GM23338 (cell line): ENCODE data around the gene CBX5.

ENCODE experiments used
- CREB1 ChIP-seq: fragments of 250-450 bp; sonication (Bioruptor Pico); IDR thresholded peaks from 2 replicates; pipeline ENCODE4 v1.5.0; 2020; ENCODE audit warnings: low read depth, mild to moderate bottlenecking, moderate library complexity
- EZH2 ChIP-seq: fragments of 200-600 bp; sonication (generic); IDR thresholded peaks from one replicate; pipeline ENCODE4 v1.8.0; 2017; ENCODE audit warnings: antibody characterized with exemption, mild to moderate bottlenecking, low read depth; ENCODE audit not compliant: unreplicated experiment
- EZH2phosphoT487 ChIP-seq: fragments of 200-600 bp; sonication (generic); IDR thresholded peaks from one replicate; pipeline ENCODE4 v1.8.1; 2018; ENCODE audit warnings: antibody characterized with exemption; ENCODE audit not compliant: unreplicated experiment
- POLR2AphosphoS5 ChIP-seq: IDR thresholded peaks from 2 replicates; pipeline ENCODE4 v1.6.1; 2016; ENCODE audit warnings: antibody characterized with exemption, low read depth
- TF ChIP-seq, protein P1 (sequence below): IDR thresholded peaks from one replicate; pipeline ENCODE4 v1.6.1; 2018; ENCODE audit warnings: antibody characterized with exemption; ENCODE audit not compliant: unreplicated experiment
- TF ChIP-seq, protein P2 (sequence below), 2 experiments: fragments of 200-600 bp in 1 of 2; sonication (generic) in 1 of 2; conservative IDR thresholded peaks; 2 replicates each; pipeline versions ENCODE4 v1.5.1 to v1.6.1; 2016 to 2017; ENCODE audit warnings: antibody characterized with exemption in 2 of 2, low read depth in 2 of 2, mild to moderate bottlenecking in 2 of 2, moderate library complexity in 1 of 2
- TF ChIP-seq, protein P3 (sequence below): fragments of 250-450 bp; sonication (Bioruptor Pico); IDR thresholded peaks from 2 replicates; pipeline ENCODE4 v1.5.0; 2020; ENCODE audit warnings: mild to moderate bottlenecking, moderate library complexity
- TF ChIP-seq, protein P4 (sequence below): IDR thresholded peaks from 2 replicates; pipeline ENCODE4 v1.6.1; 2016; ENCODE audit warnings: antibody characterized with exemption

DNA sequence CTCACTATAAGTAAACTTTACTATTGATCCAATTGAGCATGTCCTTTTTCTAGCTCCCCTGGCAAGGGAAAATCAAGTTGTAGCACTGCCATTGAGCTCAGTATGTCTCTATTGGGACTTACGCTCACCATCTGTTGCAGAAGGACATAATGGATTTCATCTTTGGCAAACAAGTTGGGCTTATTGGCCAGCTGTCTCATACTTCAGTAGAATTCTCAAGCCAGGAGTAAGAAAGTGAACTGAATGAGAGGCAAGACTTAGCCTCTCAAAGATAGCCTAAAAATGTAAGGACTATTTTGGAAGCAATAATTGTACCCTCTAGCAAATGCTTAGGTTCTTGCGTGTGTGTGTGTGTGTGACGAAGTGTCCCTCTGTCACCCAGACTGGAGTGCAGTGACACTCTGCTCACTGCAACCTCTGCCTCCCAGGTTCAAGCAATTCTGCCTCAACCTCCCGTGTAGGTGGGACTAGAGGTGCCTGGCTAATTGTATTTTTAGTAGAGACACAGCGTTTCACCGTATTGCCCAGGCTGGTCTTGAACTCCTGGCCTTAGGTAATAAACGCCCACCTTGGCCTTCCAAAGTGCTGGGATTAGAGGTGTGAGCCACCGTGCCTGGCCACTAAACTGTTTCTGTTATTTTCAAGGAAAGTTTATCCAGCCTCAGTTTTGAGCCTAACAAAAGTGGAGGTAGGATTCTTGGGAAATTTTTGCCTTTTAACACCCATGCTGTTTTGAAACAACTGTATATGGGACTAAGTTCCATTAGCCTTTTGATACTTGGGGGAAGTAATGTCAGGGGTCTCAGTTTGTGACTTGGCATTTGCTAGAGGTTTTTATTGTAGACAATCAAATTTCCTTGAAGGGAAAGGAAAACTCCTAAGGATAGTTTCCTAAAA is 7.6 kb upstream of the CBX5 start:
- TF ChIP-seq, protein P1, sequence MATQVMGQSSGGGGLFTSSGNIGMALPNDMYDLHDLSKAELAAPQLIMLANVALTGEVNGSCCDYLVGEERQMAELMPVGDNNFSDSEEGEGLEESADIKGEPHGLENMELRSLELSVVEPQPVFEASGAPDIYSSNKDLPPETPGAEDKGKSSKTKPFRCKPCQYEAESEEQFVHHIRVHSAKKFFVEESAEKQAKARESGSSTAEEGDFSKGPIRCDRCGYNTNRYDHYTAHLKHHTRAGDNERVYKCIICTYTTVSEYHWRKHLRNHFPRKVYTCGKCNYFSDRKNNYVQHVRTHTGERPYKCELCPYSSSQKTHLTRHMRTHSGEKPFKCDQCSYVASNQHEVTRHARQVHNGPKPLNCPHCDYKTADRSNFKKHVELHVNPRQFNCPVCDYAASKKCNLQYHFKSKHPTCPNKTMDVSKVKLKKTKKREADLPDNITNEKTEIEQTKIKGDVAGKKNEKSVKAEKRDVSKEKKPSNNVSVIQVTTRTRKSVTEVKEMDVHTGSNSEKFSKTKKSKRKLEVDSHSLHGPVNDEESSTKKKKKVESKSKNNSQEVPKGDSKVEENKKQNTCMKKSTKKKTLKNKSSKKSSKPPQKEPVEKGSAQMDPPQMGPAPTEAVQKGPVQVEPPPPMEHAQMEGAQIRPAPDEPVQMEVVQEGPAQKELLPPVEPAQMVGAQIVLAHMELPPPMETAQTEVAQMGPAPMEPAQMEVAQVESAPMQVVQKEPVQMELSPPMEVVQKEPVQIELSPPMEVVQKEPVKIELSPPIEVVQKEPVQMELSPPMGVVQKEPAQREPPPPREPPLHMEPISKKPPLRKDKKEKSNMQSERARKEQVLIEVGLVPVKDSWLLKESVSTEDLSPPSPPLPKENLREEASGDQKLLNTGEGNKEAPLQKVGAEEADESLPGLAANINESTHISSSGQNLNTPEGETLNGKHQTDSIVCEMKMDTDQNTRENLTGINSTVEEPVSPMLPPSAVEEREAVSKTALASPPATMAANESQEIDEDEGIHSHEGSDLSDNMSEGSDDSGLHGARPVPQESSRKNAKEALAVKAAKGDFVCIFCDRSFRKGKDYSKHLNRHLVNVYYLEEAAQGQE = no peak
- TF ChIP-seq POLR2AphosphoS5 (peak; percentile 68; the same call in 1 of the 2 replicates), EZH2 (no peak), EZH2phosphoT487 (no peak), CREB1 (no peak)
- TF ChIP-seq, protein P2, sequence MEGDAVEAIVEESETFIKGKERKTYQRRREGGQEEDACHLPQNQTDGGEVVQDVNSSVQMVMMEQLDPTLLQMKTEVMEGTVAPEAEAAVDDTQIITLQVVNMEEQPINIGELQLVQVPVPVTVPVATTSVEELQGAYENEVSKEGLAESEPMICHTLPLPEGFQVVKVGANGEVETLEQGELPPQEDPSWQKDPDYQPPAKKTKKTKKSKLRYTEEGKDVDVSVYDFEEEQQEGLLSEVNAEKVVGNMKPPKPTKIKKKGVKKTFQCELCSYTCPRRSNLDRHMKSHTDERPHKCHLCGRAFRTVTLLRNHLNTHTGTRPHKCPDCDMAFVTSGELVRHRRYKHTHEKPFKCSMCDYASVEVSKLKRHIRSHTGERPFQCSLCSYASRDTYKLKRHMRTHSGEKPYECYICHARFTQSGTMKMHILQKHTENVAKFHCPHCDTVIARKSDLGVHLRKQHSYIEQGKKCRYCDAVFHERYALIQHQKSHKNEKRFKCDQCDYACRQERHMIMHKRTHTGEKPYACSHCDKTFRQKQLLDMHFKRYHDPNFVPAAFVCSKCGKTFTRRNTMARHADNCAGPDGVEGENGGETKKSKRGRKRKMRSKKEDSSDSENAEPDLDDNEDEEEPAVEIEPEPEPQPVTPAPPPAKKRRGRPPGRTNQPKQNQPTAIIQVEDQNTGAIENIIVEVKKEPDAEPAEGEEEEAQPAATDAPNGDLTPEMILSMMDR (conservative IDR thresholded peaks at IDR 0.05; ENCODE audit: low read depth in 2 of 2) = no peak
- TF ChIP-seq, protein P3, sequence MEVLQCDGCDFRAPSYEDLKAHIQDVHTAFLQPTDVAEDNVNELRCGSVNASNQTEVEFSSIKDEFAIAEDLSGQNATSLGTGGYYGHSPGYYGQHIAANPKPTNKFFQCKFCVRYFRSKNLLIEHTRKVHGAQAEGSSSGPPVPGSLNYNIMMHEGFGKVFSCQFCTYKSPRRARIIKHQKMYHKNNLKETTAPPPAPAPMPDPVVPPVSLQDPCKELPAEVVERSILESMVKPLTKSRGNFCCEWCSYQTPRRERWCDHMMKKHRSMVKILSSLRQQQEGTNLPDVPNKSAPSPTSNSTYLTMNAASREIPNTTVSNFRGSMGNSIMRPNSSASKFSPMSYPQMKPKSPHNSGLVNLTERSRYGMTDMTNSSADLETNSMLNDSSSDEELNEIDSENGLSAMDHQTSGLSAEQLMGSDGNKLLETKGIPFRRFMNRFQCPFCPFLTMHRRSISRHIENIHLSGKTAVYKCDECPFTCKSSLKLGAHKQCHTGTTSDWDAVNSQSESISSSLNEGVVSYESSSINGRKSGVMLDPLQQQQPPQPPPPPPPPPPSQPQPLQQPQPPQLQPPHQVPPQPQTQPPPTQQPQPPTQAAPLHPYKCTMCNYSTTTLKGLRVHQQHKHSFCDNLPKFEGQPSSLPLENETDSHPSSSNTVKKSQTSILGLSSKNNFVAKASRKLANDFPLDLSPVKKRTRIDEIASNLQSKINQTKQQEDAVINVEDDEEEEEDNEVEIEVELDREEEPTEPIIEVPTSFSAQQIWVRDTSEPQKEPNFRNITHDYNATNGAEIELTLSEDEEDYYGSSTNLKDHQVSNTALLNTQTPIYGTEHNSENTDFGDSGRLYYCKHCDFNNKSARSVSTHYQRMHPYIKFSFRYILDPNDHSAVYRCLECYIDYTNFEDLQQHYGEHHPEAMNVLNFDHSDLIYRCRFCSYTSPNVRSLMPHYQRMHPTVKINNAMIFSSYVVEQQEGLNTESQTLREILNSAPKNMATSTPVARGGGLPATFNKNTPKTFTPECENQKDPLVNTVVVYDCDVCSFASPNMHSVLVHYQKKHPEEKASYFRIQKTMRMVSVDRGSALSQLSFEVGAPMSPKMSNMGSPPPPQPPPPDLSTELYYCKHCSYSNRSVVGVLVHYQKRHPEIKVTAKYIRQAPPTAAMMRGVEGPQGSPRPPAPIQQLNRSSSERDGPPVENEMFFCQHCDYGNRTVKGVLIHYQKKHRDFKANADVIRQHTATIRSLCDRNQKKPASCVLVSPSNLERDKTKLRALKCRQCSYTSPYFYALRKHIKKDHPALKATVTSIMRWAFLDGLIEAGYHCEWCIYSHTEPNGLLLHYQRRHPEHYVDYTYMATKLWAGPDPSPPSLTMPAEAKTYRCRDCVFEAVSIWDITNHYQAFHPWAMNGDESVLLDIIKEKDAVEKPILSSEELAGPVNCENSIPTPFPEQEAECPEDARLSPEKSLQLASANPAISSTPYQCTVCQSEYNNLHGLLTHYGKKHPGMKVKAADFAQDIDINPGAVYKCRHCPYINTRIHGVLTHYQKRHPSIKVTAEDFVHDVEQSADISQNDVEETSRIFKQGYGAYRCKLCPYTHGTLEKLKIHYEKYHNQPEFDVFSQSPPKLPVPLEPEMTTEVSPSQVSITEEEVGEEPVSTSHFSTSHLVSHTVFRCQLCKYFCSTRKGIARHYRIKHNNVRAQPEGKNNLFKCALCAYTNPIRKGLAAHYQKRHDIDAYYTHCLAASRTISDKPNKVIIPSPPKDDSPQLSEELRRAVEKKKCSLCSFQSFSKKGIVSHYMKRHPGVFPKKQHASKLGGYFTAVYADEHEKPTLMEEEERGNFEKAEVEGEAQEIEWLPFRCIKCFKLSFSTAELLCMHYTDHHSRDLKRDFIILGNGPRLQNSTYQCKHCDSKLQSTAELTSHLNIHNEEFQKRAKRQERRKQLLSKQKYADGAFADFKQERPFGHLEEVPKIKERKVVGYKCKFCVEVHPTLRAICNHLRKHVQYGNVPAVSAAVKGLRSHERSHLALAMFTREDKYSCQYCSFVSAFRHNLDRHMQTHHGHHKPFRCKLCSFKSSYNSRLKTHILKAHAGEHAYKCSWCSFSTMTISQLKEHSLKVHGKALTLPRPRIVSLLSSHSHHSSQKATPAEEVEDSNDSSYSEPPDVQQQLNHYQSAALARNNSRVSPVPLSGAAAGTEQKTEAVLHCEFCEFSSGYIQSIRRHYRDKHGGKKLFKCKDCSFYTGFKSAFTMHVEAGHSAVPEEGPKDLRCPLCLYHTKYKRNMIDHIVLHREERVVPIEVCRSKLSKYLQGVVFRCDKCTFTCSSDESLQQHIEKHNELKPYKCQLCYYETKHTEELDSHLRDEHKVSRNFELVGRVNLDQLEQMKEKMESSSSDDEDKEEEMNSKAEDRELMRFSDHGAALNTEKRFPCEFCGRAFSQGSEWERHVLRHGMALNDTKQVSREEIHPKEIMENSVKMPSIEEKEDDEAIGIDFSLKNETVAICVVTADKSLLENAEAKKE (CRISPR knock-in tag) = no peak
- TF ChIP-seq, protein P4, sequence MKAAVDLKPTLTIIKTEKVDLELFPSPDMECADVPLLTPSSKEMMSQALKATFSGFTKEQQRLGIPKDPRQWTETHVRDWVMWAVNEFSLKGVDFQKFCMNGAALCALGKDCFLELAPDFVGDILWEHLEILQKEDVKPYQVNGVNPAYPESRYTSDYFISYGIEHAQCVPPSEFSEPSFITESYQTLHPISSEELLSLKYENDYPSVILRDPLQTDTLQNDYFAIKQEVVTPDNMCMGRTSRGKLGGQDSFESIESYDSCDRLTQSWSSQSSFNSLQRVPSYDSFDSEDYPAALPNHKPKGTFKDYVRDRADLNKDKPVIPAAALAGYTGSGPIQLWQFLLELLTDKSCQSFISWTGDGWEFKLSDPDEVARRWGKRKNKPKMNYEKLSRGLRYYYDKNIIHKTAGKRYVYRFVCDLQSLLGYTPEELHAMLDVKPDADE = no peak
